ENCODE measurements around the gene CBLN2. TPM values are rescaled to one million over a fixed set of nuclear protein-coding genes. Genes with fewer than 3 reads are reported as not detected.

Gene CBLN2
- polyA plus RNA-seq, 3 donors: not detected

GRCh38 chr18:72572896-72573295 is 28.8 kb upstream of the CBLN2 start:
- no peaks in the 10 kb centered on the region for H3K79me2 ChIP-seq (ENCODE audit: insufficient read depth, low read length)
- H3K9ac ChIP-seq (ENCODE audit: insufficient read depth, low read length, poor library complexity, severe bottlenecking): no peak overlapping the region
- Mint-ChIP-seq H3K27ac (no peak overlapping the region), H3K4me1 (no peaks in the 10 kb centered on the region), H3K36me3 (no peaks in the 10 kb centered on the region), H3K9me3 (peaks cover 0 to 4% (median 0%) of the 10 kb centered on the region in 7 donors), H3K4me3 (no peak overlapping the region), H3K27me3 (ENCODE audit: low read depth in 3 of 3) (no peaks in the 10 kb centered on the region)
- H3K27ac ChIP-seq (ENCODE audit: low read depth in 1 of 2, low read length in 2 of 2): no peak overlapping the region
- WGBS (ENCODE audit: insufficient coverage): no CpG with 5 or more reads among the region's 2 CpGs
- no peak for TF ChIP-seq CTCF (IDR thresholded peaks at IDR 0.05)
- H3K27me3 ChIP-seq (ENCODE audit: control insufficient read depth in 2 of 2, insufficient read depth in 2 of 2, low read length in 2 of 2): no peaks in the 10 kb centered on the region
- H3K4me2 ChIP-seq (replicated peaks; ENCODE audit: extremely low read depth, low read length, poor library complexity, severe bottlenecking): no peak overlapping the region
- no peaks in the 10 kb centered on the region for H3K4me1 ChIP-seq (ENCODE audit: control insufficient read depth in 1 of 2, insufficient read depth in 2 of 2, low read length in 2 of 2)
- H3K4me3 ChIP-seq (replicated peaks in 1 of 3; ENCODE audit: low read depth in 2 of 3, low read length in 3 of 3): no peak overlapping the region
- no peak overlapping the region for H2AFZ ChIP-seq (ENCODE audit: insufficient read depth, low read depth, low read length, poor library complexity, severe bottlenecking)
- no peaks in the 10 kb centered on the region for H3K9me3 ChIP-seq (replicated peaks in 1 of 2; ENCODE audit: control insufficient read depth in 1 of 2, insufficient read depth in 1 of 2, low read length in 2 of 2)
- intact Hi-C loops (cut with micrococcal nuclease): no loop called here
- H3K36me3 ChIP-seq (replicated peaks in 1 of 2; ENCODE audit: control insufficient read depth in 1 of 2, insufficient read depth in 2 of 2, low read length in 2 of 2): no peaks in the 10 kb centered on the region
- H4K20me1 ChIP-seq (ENCODE audit: insufficient read depth, low read length): no peaks in the 10 kb centered on the region
- no peak for DNase-seq

- H3K4me3 Mint-ChIP-seq: no peak overlapping the region
- intact Hi-C loops (cut with micrococcal nuclease): no loop called here
- no peak overlapping the region for H3K27ac Mint-ChIP-seq
- Histone ChIP-seq H3K4me3 (replicated peaks in 1 of 3; ENCODE audit: low read depth in 2 of 3, low read length in 3 of 3) (no peak overlapping the region), H4K20me1 (ENCODE audit: insufficient read depth, low read length) (no peaks in the 10 kb centered on the region), H3K4me1 (ENCODE audit: control insufficient read depth in 1 of 2, insufficient read depth in 2 of 2, low read length in 2 of 2) (no peaks in the 10 kb centered on the region), H3K9ac (ENCODE audit: insufficient read depth, low read length, poor library complexity, severe bottlenecking) (no peak overlapping the region), H3K9me3 (replicated peaks in 1 of 2; ENCODE audit: control insufficient read depth in 1 of 2, insufficient read depth in 1 of 2, low read length in 2 of 2) (peaks cover 2 to 5% of the 10 kb centered on the region in 2 donors), H3K79me2 (ENCODE audit: insufficient read depth, low read length) (no peaks in the 10 kb centered on the region), H3K4me2 (replicated peaks; ENCODE audit: extremely low read depth, low read length, poor library complexity, severe bottlenecking) (no peak overlapping the region), H3K27ac (ENCODE audit: low read depth in 1 of 2, low read length in 2 of 2) (no peak overlapping the region), H3K27me3 (ENCODE audit: control insufficient read depth in 2 of 2, insufficient read depth in 2 of 2, low read length in 2 of 2) (no peaks in the 10 kb centered on the region), H2AFZ (ENCODE audit: insufficient read depth, low read depth, low read length, poor library complexity, severe bottlenecking) (no peak overlapping the region), H3K36me3 (replicated peaks in 1 of 2; ENCODE audit: control insufficient read depth in 1 of 2, insufficient read depth in 2 of 2, low read length in 2 of 2) (no peaks in the 10 kb centered on the region)
- no peaks in the 10 kb centered on the region for H3K36me3 Mint-ChIP-seq
- no peak for DNase-seq
- no peaks in the 10 kb centered on the region for H3K4me1 Mint-ChIP-seq
- peaks cover 0 to 8% (median 5%) of the 10 kb centered on the region in 7 donors for H3K9me3 Mint-ChIP-seq
- TF ChIP-seq CTCF (IDR thresholded peaks at IDR 0.05): no peak
- WGBS (ENCODE audit: insufficient coverage): 91% methylated on average over 2 of the region's 3 CpGs
- H3K27me3 Mint-ChIP-seq (ENCODE audit: low read depth in 3 of 3): peaks cover 0 to 1% (median 0%) of the 10 kb centered on the region in 3 donors
Measured at GRCh38 chr18:72566290-72566689, 22.1 kb upstream of the CBLN2 start.
